DOHH2 (cell line): ENCODE measurements around the gene TAF4.

Experiments
- H3F3A ChIP-seq: fragments of 200-600 bp; sonication (generic), shearing (Covaris generic); 2 replicates; pipeline ENCODE4 v1.6.0; 2016; ENCODE audit warnings: antibody characterized with exemption, mild to moderate bottlenecking; ENCODE audit not compliant: control insufficient read depth, insufficient read depth
- H3K27ac ChIP-seq: fragments of 200-600 bp; sonication (generic); 2 replicates; pipeline ENCODE4 v1.5.1; 2014; ENCODE audit warnings: low read depth, mild to moderate bottlenecking, low read length, moderate library complexity
- H3K27me3 ChIP-seq: fragments of 200-600 bp; sonication (generic); 2 replicates; pipeline ENCODE4 v1.6.1; 2014; ENCODE audit warnings: mild to moderate bottlenecking, low read length, mixed read lengths; ENCODE audit not compliant: control insufficient read depth
- H3K36me3 ChIP-seq: fragments of 200-600 bp; sonication (generic); 2 replicates; pipeline ENCODE4 v1.6.1; 2014; ENCODE audit warnings: mild to moderate bottlenecking, low read length, moderate library complexity, mixed read lengths; ENCODE audit not compliant: control insufficient read depth
- H3K4me1 ChIP-seq: fragments of 200-600 bp; sonication (generic); 2 replicates; pipeline ENCODE4 v1.6.1; 2014; ENCODE audit warnings: mild to moderate bottlenecking, low read length, mixed read lengths; ENCODE audit not compliant: control insufficient read depth
- H3K4me2 ChIP-seq: fragments of 200-600 bp; sonication (generic); 2 replicates; pipeline ENCODE4 v1.6.0; 2014; ENCODE audit warnings: mild to moderate bottlenecking, low read length, moderate library complexity
- H3K4me3 ChIP-seq: fragments of 200-600 bp; sonication (generic); 2 replicates; pipeline ENCODE4 v1.5.1; 2014; ENCODE audit warnings: mild to moderate bottlenecking, low read length, mixed read lengths
- H3K79me2 ChIP-seq: fragments of 200-600 bp; sonication (generic); 2 replicates; pipeline ENCODE4 v1.6.1; 2014; ENCODE audit warnings: mild to moderate bottlenecking, low read length, mixed read lengths; ENCODE audit not compliant: control insufficient read depth
- H3K9me2 ChIP-seq: fragments of 200-600 bp; sonication (generic); replicated peaks from 2 replicates; pipeline ENCODE4 v1.6.1; 2014; ENCODE audit warnings: mild to moderate bottlenecking, low read length, mixed read lengths; ENCODE audit not compliant: control insufficient read depth
- H3K9me3 ChIP-seq: fragments of 200-600 bp; sonication (generic); 2 replicates; pipeline ENCODE4 v1.6.1; 2014; ENCODE audit warnings: antibody characterized with exemption, low read length, mixed read lengths; ENCODE audit not compliant: control insufficient read depth, insufficient read depth
- H4K20me1 ChIP-seq: fragments of 200-600 bp; sonication (generic); 2 replicates; pipeline ENCODE4 v1.6.0; 2014; ENCODE audit warnings: low read depth, mild to moderate bottlenecking, antibody characterized with exemption, low read length, moderate library complexity; ENCODE audit not compliant: control insufficient read depth, insufficient read depth
- EZH2phosphoT487 ChIP-seq: fragments of 200-600 bp; sonication (generic); IDR thresholded peaks from 2 replicates; pipeline ENCODE4 v1.6.1; 2017; ENCODE audit warnings: borderline replicate concordance, mild to moderate bottlenecking, antibody characterized with exemption, low read length, moderate library complexity, mixed read lengths
- TF ChIP-seq, protein P1 (sequence below): fragments of 200-600 bp; sonication (generic); IDR thresholded peaks from one replicate; pipeline ENCODE4 v1.5.1; 2014; ENCODE audit warnings: antibody characterized with exemption, mild to moderate bottlenecking, low read depth, low read length; ENCODE audit not compliant: poor library complexity, severe bottlenecking

The TAF4 gene

DNA sequence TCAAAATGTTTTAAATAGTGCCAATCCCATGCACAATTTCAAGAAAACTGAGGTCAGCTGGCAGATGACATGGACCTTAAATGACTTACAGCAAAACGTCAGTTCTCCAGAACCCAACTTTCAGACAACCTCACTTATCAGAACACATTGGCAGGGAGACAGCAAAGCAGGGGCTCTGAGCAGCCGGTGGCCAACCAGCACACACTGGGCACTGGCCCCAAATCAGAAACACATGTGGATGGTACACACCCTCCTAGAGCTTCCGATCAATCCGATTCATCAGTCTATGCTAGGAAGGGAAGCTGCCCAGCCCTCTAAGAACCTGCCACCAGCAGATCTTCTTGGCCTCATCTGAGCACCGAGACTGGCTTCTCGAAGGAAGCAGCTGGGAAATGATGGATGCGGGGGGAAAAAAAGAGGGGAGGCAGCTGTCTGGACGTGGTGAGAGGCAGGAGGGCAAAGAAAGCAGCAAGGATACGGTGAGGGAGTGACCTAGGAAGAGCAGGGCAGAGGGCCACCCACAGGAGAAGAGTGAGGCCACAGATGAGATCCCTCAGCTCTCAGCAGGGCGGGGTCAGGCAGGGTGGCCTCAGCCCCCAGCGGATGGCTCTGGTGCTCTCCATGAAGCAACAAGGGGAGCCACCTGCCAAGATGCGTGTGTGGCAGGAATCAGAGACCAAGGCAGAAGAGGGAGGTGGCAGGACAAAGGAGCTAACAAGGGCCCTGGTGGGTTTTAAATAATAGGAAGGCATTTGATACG is 32.9 kb downstream of the TAF4 start:
- Histone ChIP-seq H3K36me3 (no peaks in the 10 kb centered on the region), H3K4me2 (no peak overlapping the region), H3K4me1 (peaks cover 27% of the 10 kb centered on the region), H3K4me3 (no peak overlapping the region), H3K9me3 (no peaks in the 10 kb centered on the region), H3K79me2 (peaks cover 97% of the 10 kb centered on the region), H4K20me1 (peaks cover 10% of the 10 kb centered on the region), H3F3A (0 out of 2 replicates have a peak, but pooled peaks cover 4% of the 10 kb centered on the region), H3K9me2 (no peaks in the 10 kb centered on the region), H3K27ac (no peak overlapping the region), H3K27me3 (no peaks in the 10 kb centered on the region)
- TF ChIP-seq EZH2phosphoT487, result no peak

GRCh38 chr20:62031462-62032092 is 34.1 kb downstream of the TAF4 start:
- H3K27ac ChIP-seq, result peak overlapping the region; percentile 68

GRCh38 chr20:62030834-62031434 is 34.7 kb downstream of the TAF4 start:
- peak overlapping the region; percentile 68 for H3K27ac ChIP-seq
- H4K20me1 ChIP-seq, result peaks cover 10% of the 10 kb centered on the region
- H3K4me3 ChIP-seq, result peak overlapping the region; percentile 14
- no peaks in the 10 kb centered on the region for H3K36me3 ChIP-seq
- H3K27me3 ChIP-seq, result no peaks in the 10 kb centered on the region
- H3F3A ChIP-seq, result 0 out of 2 replicates have a peak, but pooled peaks cover 4% of the 10 kb centered on the region
- H3K4me1 ChIP-seq, result peaks cover 27% of the 10 kb centered on the region
- peaks cover 97% of the 10 kb centered on the region for H3K79me2 ChIP-seq
- H3K4me2 ChIP-seq, result peak overlapping the region; percentile 58
- TF ChIP-seq, protein P1, sequence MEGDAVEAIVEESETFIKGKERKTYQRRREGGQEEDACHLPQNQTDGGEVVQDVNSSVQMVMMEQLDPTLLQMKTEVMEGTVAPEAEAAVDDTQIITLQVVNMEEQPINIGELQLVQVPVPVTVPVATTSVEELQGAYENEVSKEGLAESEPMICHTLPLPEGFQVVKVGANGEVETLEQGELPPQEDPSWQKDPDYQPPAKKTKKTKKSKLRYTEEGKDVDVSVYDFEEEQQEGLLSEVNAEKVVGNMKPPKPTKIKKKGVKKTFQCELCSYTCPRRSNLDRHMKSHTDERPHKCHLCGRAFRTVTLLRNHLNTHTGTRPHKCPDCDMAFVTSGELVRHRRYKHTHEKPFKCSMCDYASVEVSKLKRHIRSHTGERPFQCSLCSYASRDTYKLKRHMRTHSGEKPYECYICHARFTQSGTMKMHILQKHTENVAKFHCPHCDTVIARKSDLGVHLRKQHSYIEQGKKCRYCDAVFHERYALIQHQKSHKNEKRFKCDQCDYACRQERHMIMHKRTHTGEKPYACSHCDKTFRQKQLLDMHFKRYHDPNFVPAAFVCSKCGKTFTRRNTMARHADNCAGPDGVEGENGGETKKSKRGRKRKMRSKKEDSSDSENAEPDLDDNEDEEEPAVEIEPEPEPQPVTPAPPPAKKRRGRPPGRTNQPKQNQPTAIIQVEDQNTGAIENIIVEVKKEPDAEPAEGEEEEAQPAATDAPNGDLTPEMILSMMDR, result no peak
- TF ChIP-seq EZH2phosphoT487, result no peak
- H3K9me3 ChIP-seq, result no peaks in the 10 kb centered on the region
- H3K9me2 ChIP-seq, result no peaks in the 10 kb centered on the region

More at GRCh38 chr20:62031462-62032092, 34.1 kb downstream of the TAF4 start:
- Histone ChIP-seq H3K9me3 (no peaks in the 10 kb centered on the region), H3K27me3 (no peaks in the 10 kb centered on the region), H3K79me2 (peaks cover 97% of the 10 kb centered on the region), H4K20me1 (peaks cover 10% of the 10 kb centered on the region), H3F3A (0 out of 2 replicates have a peak, but pooled peaks cover 4% of the 10 kb centered on the region), H3K4me1 (peaks cover 27% of the 10 kb centered on the region), H3K4me3 (peak overlapping the region; percentile 14), H3K36me3 (no peaks in the 10 kb centered on the region), H3K4me2 (peak overlapping the region; percentile 58), H3K9me2 (no peaks in the 10 kb centered on the region)
- TF ChIP-seq EZH2phosphoT487, result no peak
- TF ChIP-seq, protein P1, result no peak
